WTC11 (cell line): ENCODE data around the gene ODAD4.

Experiments
- CREB1 ChIP-seq: sonication (generic); formaldehyde crosslinking; IDR thresholded peaks from 2 replicates; pipeline ENCODE4 v1.8.0; 2023; ENCODE audit warnings: mild to moderate bottlenecking, missing genetic modification reagents
- CTCF ChIP-seq: fragments of 200-600 bp; IDR thresholded peaks from 2 replicates; pipeline ENCODE4 v1.8.0; 2022; ENCODE audit warnings: antibody characterized with exemption
- FOXP1 ChIP-seq: sonication (generic); formaldehyde crosslinking; IDR thresholded peaks from 2 replicates; pipeline ENCODE4 v1.8.0; 2022; ENCODE audit warnings: missing genetic modification reagents, mild to moderate bottlenecking, moderate library complexity, borderline replicate concordance
- GABPB1 ChIP-seq: sonication (generic); formaldehyde crosslinking; IDR thresholded peaks from 2 replicates; pipeline ENCODE4 v1.8.1; 2023; ENCODE audit warnings: mild to moderate bottlenecking, missing genetic modification reagents
- MXD4 ChIP-seq: fragments of 250-450 bp; sonication (Bioruptor Pico); IDR thresholded peaks from 2 replicates; pipeline ENCODE4 v1.8.0; 2021; ENCODE audit warnings: mild to moderate bottlenecking, moderate library complexity, borderline replicate concordance
- USF2 ChIP-seq: sonication (generic); formaldehyde crosslinking; IDR thresholded peaks from 2 replicates; pipeline ENCODE4 v1.8.1; 2023; ENCODE audit warnings: mild to moderate bottlenecking, missing genetic modification reagents, moderate library complexity

DNA sequence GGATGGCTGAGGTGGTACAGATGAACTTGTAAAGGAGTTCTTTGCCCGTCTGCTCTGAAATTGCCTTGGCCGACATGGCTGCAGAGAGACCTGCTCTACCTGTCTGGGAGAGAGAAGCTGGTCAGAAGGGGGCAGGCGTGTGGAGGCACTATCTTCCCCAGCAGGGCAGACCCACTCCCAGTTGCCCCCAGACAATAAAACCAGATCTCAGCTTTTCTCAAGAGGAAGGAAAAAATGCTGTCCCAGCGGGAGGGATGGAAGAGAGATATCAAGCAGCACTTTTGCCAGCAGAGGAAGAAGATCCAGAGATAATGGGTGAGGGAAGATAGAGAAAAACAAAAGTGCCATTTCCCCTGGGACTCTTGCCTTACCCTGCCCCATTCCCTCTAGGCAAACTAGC lies 16.6 kb upstream of the ODAD4 start:
- no peak for TF ChIP-seq GABPB1 (CRISPR knock-in tag)
- TF ChIP-seq CTCF, result no peak
- no peak for TF ChIP-seq CREB1 (CRISPR knock-in tag)
- no peak for TF ChIP-seq USF2 (CRISPR knock-in tag)
- TF ChIP-seq MXD4 (CRISPR knock-in tag), result no peak
- no peak for TF ChIP-seq FOXP1 (CRISPR knock-in tag)
